ENCODE results near the gene SYVN1.

Gene SYVN1

GRCh38 chr11:65095427-65095826, 38.9 kb downstream of the SYVN1 start:
- DNase-seq, result no peak
- Histone ChIP-seq H3K27me3 (ENCODE audit: insufficient read depth, low read depth, severe bottlenecking) (no peaks in the 10 kb centered on the region), H3K4me3 (ENCODE audit: low read depth, low read length) (no peak overlapping the region), H3K27ac (peak overlapping the region; percentile 92; the same call in 1 of the 2 replicates), H3K9me3 (ENCODE audit: severe bottlenecking) (no peaks in the 10 kb centered on the region), H3K36me3 (peaks cover 15% of the 10 kb centered on the region)
- TF ChIP-seq, protein P1, sequence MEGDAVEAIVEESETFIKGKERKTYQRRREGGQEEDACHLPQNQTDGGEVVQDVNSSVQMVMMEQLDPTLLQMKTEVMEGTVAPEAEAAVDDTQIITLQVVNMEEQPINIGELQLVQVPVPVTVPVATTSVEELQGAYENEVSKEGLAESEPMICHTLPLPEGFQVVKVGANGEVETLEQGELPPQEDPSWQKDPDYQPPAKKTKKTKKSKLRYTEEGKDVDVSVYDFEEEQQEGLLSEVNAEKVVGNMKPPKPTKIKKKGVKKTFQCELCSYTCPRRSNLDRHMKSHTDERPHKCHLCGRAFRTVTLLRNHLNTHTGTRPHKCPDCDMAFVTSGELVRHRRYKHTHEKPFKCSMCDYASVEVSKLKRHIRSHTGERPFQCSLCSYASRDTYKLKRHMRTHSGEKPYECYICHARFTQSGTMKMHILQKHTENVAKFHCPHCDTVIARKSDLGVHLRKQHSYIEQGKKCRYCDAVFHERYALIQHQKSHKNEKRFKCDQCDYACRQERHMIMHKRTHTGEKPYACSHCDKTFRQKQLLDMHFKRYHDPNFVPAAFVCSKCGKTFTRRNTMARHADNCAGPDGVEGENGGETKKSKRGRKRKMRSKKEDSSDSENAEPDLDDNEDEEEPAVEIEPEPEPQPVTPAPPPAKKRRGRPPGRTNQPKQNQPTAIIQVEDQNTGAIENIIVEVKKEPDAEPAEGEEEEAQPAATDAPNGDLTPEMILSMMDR (IDR thresholded peaks at IDR 0.05; ENCODE audit: low read depth, low read length), result no peak

DNA sequence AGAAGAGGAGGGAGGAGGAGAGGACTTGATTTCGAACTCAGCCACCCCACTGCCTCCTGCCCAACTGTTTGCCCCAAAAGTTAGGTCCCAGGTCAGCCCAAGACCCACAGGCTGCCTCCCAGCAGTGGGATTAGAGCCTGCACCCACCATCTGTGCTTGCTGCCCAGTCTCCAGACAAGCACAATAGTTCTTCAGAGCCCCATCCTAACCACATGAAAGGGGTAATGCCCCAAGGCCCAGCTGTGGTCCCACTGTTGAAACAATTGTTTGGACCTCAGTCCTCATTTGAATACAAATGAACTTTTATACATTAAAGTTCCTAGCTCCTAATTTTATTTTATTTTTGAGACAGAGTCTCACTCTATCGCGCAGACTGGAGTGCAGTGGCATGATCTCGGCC, 43.7 kb downstream of the SYVN1 start:
- Histone ChIP-seq H3K4me3 (ENCODE audit: low read depth, low read length) (no peak overlapping the region), H3K36me3 (peaks cover 9% of the 10 kb centered on the region), H3K27me3 (ENCODE audit: insufficient read depth, low read depth, severe bottlenecking) (no peaks in the 10 kb centered on the region), H3K27ac (no peak overlapping the region), H3K9me3 (ENCODE audit: severe bottlenecking) (no peaks in the 10 kb centered on the region)
- TF ChIP-seq, protein P1 (IDR thresholded peaks at IDR 0.05; ENCODE audit: low read depth, low read length), result no peak
- DNase-seq, result no peak

- Histone ChIP-seq H3K36me3 (peaks cover 16% of the 10 kb centered on the region), H3K27me3 (ENCODE audit: insufficient read depth, low read depth, severe bottlenecking) (no peaks in the 10 kb centered on the region), H3K27ac (no peak overlapping the region), H3K9me3 (ENCODE audit: severe bottlenecking) (no peaks in the 10 kb centered on the region), H3K4me3 (ENCODE audit: low read depth, low read length) (no peak overlapping the region)
- DNase-seq, result no peak
- TF ChIP-seq, protein P1 (IDR thresholded peaks at IDR 0.05; ENCODE audit: low read depth, low read length), result no peak
Measured at GRCh38 chr11:65089621-65090020, 44.7 kb downstream of the SYVN1 start.

DNA sequence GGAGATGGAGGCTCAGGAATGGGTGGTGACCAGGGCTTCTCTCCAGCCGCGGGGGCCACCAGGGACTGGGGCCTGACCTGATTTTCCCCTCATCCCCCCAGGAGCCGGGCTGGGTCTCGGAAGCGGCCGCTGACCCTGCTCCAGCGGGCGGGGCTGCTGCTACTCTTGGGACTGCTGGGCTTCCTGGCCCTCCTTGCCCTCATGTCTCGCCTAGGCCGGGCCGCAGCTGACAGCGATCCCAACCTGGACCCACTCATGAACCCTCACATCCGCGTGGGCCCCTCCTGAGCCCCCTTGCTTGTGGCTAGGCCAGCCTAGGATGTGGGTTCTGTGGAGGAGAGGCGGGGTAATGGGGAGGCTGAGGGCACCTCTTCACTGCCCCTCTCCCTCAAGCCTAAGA, 46.5 kb downstream of the SYVN1 start:
- no peak for DNase-seq
- no peak overlapping the region for H3K27ac ChIP-seq
- TF ChIP-seq, protein P1 (IDR thresholded peaks at IDR 0.05; ENCODE audit: low read depth, low read length), result no peak
- H3K27me3 ChIP-seq (ENCODE audit: insufficient read depth, low read depth, severe bottlenecking), result no peaks in the 10 kb centered on the region
- peaks cover 24% of the 10 kb centered on the region for H3K36me3 ChIP-seq
- no peak overlapping the region for H3K4me3 ChIP-seq (ENCODE audit: low read depth, low read length)
- no peaks in the 10 kb centered on the region for H3K9me3 ChIP-seq (ENCODE audit: severe bottlenecking)

DNA sequence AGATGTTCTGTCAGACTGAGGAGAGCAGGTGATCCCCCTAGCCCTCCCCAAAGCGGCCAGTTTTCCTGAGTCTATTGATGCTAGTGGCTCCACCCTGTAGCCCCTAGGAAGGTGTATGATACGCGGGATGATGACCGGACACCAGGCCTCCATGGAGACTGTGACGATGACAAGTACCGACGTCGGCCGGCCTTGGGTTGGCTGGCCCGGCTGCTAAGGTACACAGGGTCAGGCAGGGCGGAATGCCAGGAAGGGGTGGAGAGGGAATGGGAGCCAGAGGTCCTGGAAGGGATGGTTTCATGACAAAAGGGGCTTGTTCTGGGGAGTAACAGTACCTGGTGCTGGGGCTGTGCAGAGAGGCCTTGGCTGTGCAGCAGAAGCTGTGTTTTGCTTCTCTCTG, 47.1 kb downstream of the SYVN1 start:
- Histone ChIP-seq H3K27me3 (ENCODE audit: insufficient read depth, low read depth, severe bottlenecking) (no peaks in the 10 kb centered on the region), H3K9me3 (ENCODE audit: severe bottlenecking) (no peaks in the 10 kb centered on the region), H3K4me3 (ENCODE audit: low read depth, low read length) (no peak overlapping the region), H3K27ac (no peak overlapping the region), H3K36me3 (peaks cover 28% of the 10 kb centered on the region)
- no peak for DNase-seq
- TF ChIP-seq, protein P1 (IDR thresholded peaks at IDR 0.05; ENCODE audit: low read depth, low read length), result no peak

GRCh38 chr11:65086809-65087208, 47.5 kb downstream of the SYVN1 start:
- TF ChIP-seq, protein P1 (IDR thresholded peaks at IDR 0.05; ENCODE audit: low read depth, low read length), result no peak
- DNase-seq, result no peak
- H3K36me3 ChIP-seq, result peaks cover 31% of the 10 kb centered on the region

More at GRCh38 chr11:65086809-65087208, 47.5 kb downstream of the SYVN1 start:
- no peak overlapping the region for H3K4me3 ChIP-seq (ENCODE audit: low read depth, low read length)
- H3K9me3 ChIP-seq (ENCODE audit: severe bottlenecking), result no peaks in the 10 kb centered on the region
- no peaks in the 10 kb centered on the region for H3K27me3 ChIP-seq (ENCODE audit: insufficient read depth, low read depth, severe bottlenecking)
- H3K27ac ChIP-seq, result no peak overlapping the region
